Measurements from ENCODE around the gene EXOSC7. TPM values are rescaled to one million over a fixed set of nuclear protein-coding genes. Genes with fewer than 3 reads are reported as not detected.

The EXOSC7 gene
- total and polyA plus RNA-seq, 10 of the 15 experiments (the other 5 are each of a cell fraction or from before 2014, with no cell fraction given), result 58.0 to 193 (median 82.9) TPM

GRCh38 chr3:44965165-44965564 lies 10.9 kb upstream of the EXOSC7 start:
- FAIRE-seq (no peak), ATAC-seq (no peak), DNase-seq (ENCODE audit: low read depth, low spot score) (no peak)
- Histone ChIP-seq H3K27me3 (replicated peaks in 1 of 2; ENCODE audit: control insufficient read depth in 2 of 2, insufficient read depth in 2 of 2, low read length in 1 of 2) (no peaks in the 10 kb centered on the region), H2AFZ (ENCODE audit: control insufficient read depth, low read depth, low read length) (no peak overlapping the region), H3K9me3 (replicated peaks; ENCODE audit: control insufficient read depth, insufficient read depth, low read length) (no peaks in the 10 kb centered on the region), H3K4me3 (no peak overlapping the region), H3K4me2 (ENCODE audit: control insufficient read depth, insufficient read depth) (no peak overlapping the region), H3K27ac (ENCODE audit: control insufficient read depth, insufficient read depth) (no peak overlapping the region), H3K79me2 (ENCODE audit: control insufficient read depth, insufficient read depth, low read length) (peaks cover 9% of the 10 kb centered on the region), H3K4me1 (ENCODE audit: control insufficient read depth, insufficient read depth, low read length) (peaks cover 21% of the 10 kb centered on the region), H3K36me3 (ENCODE audit: control insufficient read depth in 2 of 2, insufficient read depth in 2 of 2, low read length in 1 of 2) (no peaks in the 10 kb centered on the region; a peak in 1 of 4 replicates), H4K20me1 (ENCODE audit: control insufficient read depth, insufficient read depth) (no peaks in the 10 kb centered on the region), H3K9ac (ENCODE audit: control insufficient read depth, insufficient read depth, low read length) (no peak overlapping the region)
- in situ Hi-C loops (cut with MboI) (no loop called here), intact Hi-C loops (cut with micrococcal nuclease; ENCODE audit: unreplicated experiment) (no loop called here)
- ChIA-PET RAD21 (ENCODE audit: unreplicated experiment) (interaction anchor here (1.1 kb wide), 1 partner anchor 31 kb away, joined by 4 read pairs; no protein-coding TSS in a partner anchor), CTCF (no interaction called here), POLR2A (no interaction called here), SMC1A (ENCODE audit: uncharacterized antibody, unreplicated experiment) (no interaction called here)
- TF ChIP-seq NFXL1 (IDR thresholded peaks at IDR 0.05; ENCODE audit: borderline replicate concordance) (no peak), ZBTB40 (IDR thresholded peaks at IDR 0.05; ENCODE audit: borderline replicate concordance) (no peak), RAD51 (IDR thresholded peaks at IDR 0.05) (no peak), HDAC2 (IDR thresholded peaks at IDR 0.05) (no peak)
- TF ChIP-seq, protein P1, sequence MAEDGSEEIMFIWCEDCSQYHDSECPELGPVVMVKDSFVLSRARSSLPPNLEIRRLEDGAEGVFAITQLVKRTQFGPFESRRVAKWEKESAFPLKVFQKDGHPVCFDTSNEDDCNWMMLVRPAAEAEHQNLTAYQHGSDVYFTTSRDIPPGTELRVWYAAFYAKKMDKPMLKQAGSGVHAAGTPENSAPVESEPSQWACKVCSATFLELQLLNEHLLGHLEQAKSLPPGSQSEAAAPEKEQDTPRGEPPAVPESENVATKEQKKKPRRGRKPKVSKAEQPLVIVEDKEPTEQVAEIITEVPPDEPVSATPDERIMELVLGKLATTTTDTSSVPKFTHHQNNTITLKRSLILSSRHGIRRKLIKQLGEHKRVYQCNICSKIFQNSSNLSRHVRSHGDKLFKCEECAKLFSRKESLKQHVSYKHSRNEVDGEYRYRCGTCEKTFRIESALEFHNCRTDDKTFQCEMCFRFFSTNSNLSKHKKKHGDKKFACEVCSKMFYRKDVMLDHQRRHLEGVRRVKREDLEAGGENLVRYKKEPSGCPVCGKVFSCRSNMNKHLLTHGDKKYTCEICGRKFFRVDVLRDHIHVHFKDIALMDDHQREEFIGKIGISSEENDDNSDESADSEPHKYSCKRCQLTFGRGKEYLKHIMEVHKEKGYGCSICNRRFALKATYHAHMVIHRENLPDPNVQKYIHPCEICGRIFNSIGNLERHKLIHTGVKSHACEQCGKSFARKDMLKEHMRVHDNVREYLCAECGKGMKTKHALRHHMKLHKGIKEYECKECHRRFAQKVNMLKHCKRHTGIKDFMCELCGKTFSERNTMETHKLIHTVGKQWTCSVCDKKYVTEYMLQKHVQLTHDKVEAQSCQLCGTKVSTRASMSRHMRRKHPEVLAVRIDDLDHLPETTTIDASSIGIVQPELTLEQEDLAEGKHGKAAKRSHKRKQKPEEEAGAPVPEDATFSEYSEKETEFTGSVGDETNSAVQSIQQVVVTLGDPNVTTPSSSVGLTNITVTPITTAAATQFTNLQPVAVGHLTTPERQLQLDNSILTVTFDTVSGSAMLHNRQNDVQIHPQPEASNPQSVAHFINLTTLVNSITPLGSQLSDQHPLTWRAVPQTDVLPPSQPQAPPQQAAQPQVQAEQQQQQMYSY (CRISPR knock-in tag; IDR thresholded peaks at IDR 0.05), result no peak
- BruUV-seq (replicated peaks), result no TSS peak
- WGBS (ENCODE audit: insufficient coverage, insufficient replicate concordance, low lambda C conversion rate, missing lambda C conversion rate), result 94% methylated on average over 3 of the region's 3 CpGs

All from GM12878 (cell line).